GM23248 (cell line): ENCODE data around the gene TSPAN17.

Source experiments
- EZH2 ChIP-seq: fragments of 200-600 bp; sonication (generic); IDR thresholded peaks from 2 replicates; pipeline ENCODE4 v1.6.1; 2018; ENCODE audit warnings: antibody characterized with exemption, mild to moderate bottlenecking; ENCODE audit not compliant: insufficient read depth, poor library complexity, severe bottlenecking
- EZH2phosphoT487 ChIP-seq: fragments of 200-600 bp; sonication (generic); IDR thresholded peaks from 2 replicates; pipeline ENCODE4 v1.6.1; 2018; ENCODE audit warnings: antibody characterized with exemption, moderate library complexity, mild to moderate bottlenecking, low read depth; ENCODE audit not compliant: insufficient read depth

- TF ChIP-seq EZH2phosphoT487 (no peak), EZH2 (no peak)
Observed at GRCh38 chr5:176656467-176656990, 9.2 kb downstream of the TSPAN17 start.
